Upper lobe of left lung (tissue), 4 donors: ENCODE results near the gene SPX.

Source experiments
- CTCF ChIP-seq, 6 experiments: fragments of 450-650 bp in 4 of 6; fragments of 200-600 bp in 2 of 6; sonication (generic) in 2 of 6; IDR thresholded peaks; one replicate each; pipeline ENCODE4 v1.5.1; 2016 to 2019; ENCODE audit warnings: antibody characterized with exemption in 6 of 6
- EP300 ChIP-seq, 4 donors: sonication (generic); formaldehyde crosslinking; IDR thresholded peaks; one replicate each; pipeline ENCODE4 v1.5.1; 2017; ENCODE audit warnings: antibody characterized with exemption in 4 of 4, control low read depth in 2 of 4
- POLR2A ChIP-seq, 4 donors: fragments of 450-650 bp; IDR thresholded peaks; one replicate each; pipeline ENCODE4 v1.5.1; 2016 to 2017; ENCODE audit warnings: antibody characterized with exemption in 4 of 4, mild to moderate bottlenecking in 2 of 4

GRCh38 chr12:21521541-21521940 lies 4.6 kb upstream of the SPX start:
- TF ChIP-seq CTCF (IDR thresholded peaks at IDR 0.05) (no peak), POLR2A (IDR thresholded peaks at IDR 0.05) (no peak), EP300 (IDR thresholded peaks at IDR 0.05) (no peak)
